GM12874 (cell line): ENCODE results near the gene EPS8L2.

Experiments used
- CTCF ChIP-seq: IDR thresholded peaks from 2 replicates; pipeline ENCODE4 v1.5.1; 2011; ENCODE audit warnings: low read depth, mild to moderate bottlenecking, control low read depth, low read length, moderate library complexity; ENCODE audit not compliant: insufficient read depth

The EPS8L2 gene

GRCh38 chr11:702462-703461, 3.3 kb upstream of the EPS8L2 start:
- no peak for TF ChIP-seq CTCF

- no peak for TF ChIP-seq CTCF
Measured at GRCh38 chr11:703506-703905, 2.5 kb upstream of the EPS8L2 start.

GRCh38 chr11:704228-704674, 1.8 kb upstream of the EPS8L2 start:
- TF ChIP-seq CTCF = no peak

- TF ChIP-seq CTCF = no peak
Measured at GRCh38 chr11:704781-705645, 1.0 kb upstream of the EPS8L2 start.

- TF ChIP-seq CTCF = no peak
Measured at GRCh38 chr11:706439-706956, 467 bp downstream of the EPS8L2 start.

- TF ChIP-seq CTCF = no peak
Measured at GRCh38 chr11:706957-707816, 1.2 kb downstream of the EPS8L2 start.
